Neural progenitor cell (in vitro differentiated cells): ENCODE data around the gene ZFAND3. TPM values are rescaled to one million over a fixed set of nuclear protein-coding genes. Genes with fewer than 3 reads are reported as not detected.

Experiments
- DNase-seq: peaks from one replicate; pipeline ENCODE4 v3.0.0-alpha.2; 2016; ENCODE audit warnings: low spot score
- H2AFZ ChIP-seq: fragments of 200-600 bp; sonication (generic); replicated peaks from 2 replicates; pipeline ENCODE4 v1.6.1; 2016; ENCODE audit warnings: antibody characterized with exemption
- H3F3A ChIP-seq: fragments of 200-600 bp; sonication (generic); 2 replicates; pipeline ENCODE4 v1.6.1; 2016; ENCODE audit warnings: antibody characterized with exemption, low read depth
- H3K27ac ChIP-seq: fragments of 200-600 bp; sonication (generic); 2 replicates; pipeline ENCODE4 v1.5.1; 2016; ENCODE audit warnings: mild to moderate bottlenecking
- H3K27me3 ChIP-seq: fragments of 200-600 bp; sonication (generic); 2 replicates; pipeline ENCODE4 v1.6.1; 2016; ENCODE audit warnings: mild to moderate bottlenecking, moderate library complexity
- H3K36me3 ChIP-seq: fragments of 200-600 bp; sonication (generic); 2 replicates; pipeline ENCODE4 v1.5.1; 2016
- H3K4me1 ChIP-seq: fragments of 200-600 bp; sonication (generic); 2 replicates; pipeline ENCODE4 v1.6.1; 2016; ENCODE audit warnings: mixed run types
- H3K4me2 ChIP-seq: fragments of 200-600 bp; sonication (generic); 2 replicates; pipeline ENCODE4 v1.6.1; 2016
- H3K4me3 ChIP-seq: fragments of 200-600 bp; sonication (generic); 2 replicates; pipeline ENCODE4 v1.5.1; 2016
- H3K79me2 ChIP-seq: fragments of 200-600 bp; sonication (generic); 2 replicates; pipeline ENCODE4 v1.6.1; 2016; ENCODE audit warnings: low read depth
- H3K9ac ChIP-seq: fragments of 200-600 bp; sonication (generic); 2 replicates; pipeline ENCODE4 v1.6.1; 2016
- H3K9me3 ChIP-seq: fragments of 200-600 bp; sonication (generic); 2 replicates; pipeline ENCODE4 v1.5.1; 2016; ENCODE audit warnings: low read depth
- H4K20me1 ChIP-seq: fragments of 200-600 bp; sonication (generic); 2 replicates; pipeline ENCODE4 v1.6.1; 2016; ENCODE audit warnings: low read depth
- H3K27ac Mint-ChIP-seq: 3 replicates; pipeline ENCODE4 v1.8.0; 2021; ENCODE audit warnings: mixed read lengths
- H3K27me3 Mint-ChIP-seq: 2 replicates; pipeline ENCODE4 v1.8.0; 2022; ENCODE audit warnings: low read depth, mild to moderate bottlenecking, inconsistent platforms, moderate library complexity, mixed read lengths; ENCODE audit not compliant: insufficient read depth
- H3K36me3 Mint-ChIP-seq: 3 replicates; pipeline ENCODE4 v1.8.0; 2021; ENCODE audit warnings: mixed read lengths
- H3K4me1 Mint-ChIP-seq: 3 replicates; pipeline ENCODE4 v1.8.0; 2021; ENCODE audit warnings: mixed read lengths
- H3K4me3 Mint-ChIP-seq: 3 replicates; pipeline ENCODE4 v1.8.0; 2021; ENCODE audit warnings: mild to moderate bottlenecking, moderate library complexity, mixed read lengths
- H3K9me3 Mint-ChIP-seq: 3 replicates; pipeline ENCODE4 v1.8.0; 2020; ENCODE audit warnings: mixed read lengths
- CTCF ChIP-seq: fragments of 200-600 bp; sonication (generic); IDR thresholded peaks from 2 replicates; pipeline ENCODE4 v1.5.1; 2017; ENCODE audit warnings: antibody characterized with exemption, mild to moderate bottlenecking
- EZH2 ChIP-seq: fragments of 200-600 bp; sonication (generic); IDR thresholded peaks from 2 replicates; pipeline ENCODE4 v1.6.1; 2017; ENCODE audit warnings: antibody characterized with exemption, mild to moderate bottlenecking, moderate library complexity
- EZH2phosphoT487 ChIP-seq: fragments of 200-600 bp; sonication (generic); IDR thresholded peaks from 2 replicates; pipeline ENCODE4 v1.6.1; 2017; ENCODE audit warnings: antibody characterized with exemption
- total RNA-seq: library from RNA; depleted of rRNA; stranded (reverse); fragments of >200 nt; gene quantifications from 2 replicates; pipeline ENCODE4 v1.2.3, GENCODE V29; 2015; ENCODE audit warnings: low replicate concordance

ZFAND3 gene
- total RNA-seq, 1 donor from 2014 or later: 24.3 TPM

- Histone ChIP-seq H3K27me3 (no peaks in the 10 kb centered on the region), H3K9me3 (no peaks in the 10 kb centered on the region), H3K79me2 (peaks cover 7% of the 10 kb centered on the region), H3K4me2 (no peak overlapping the region), H3K27ac (no peak overlapping the region), H3K4me3 (no peak overlapping the region), H2AFZ (no peak overlapping the region), H3K9ac (no peak overlapping the region), H3K36me3 (no peaks in the 10 kb centered on the region), H3F3A (no peaks in the 10 kb centered on the region), H3K4me1 (no peaks in the 10 kb centered on the region), H4K20me1 (peaks cover 5% of the 10 kb centered on the region)
- Mint-ChIP-seq H3K4me3 (no peak overlapping the region), H3K4me1 (no peaks in the 10 kb centered on the region), H3K9me3 (no peaks in the 10 kb centered on the region), H3K27me3 (no peaks in the 10 kb centered on the region), H3K27ac (no peak overlapping the region), H3K36me3 (peaks cover 6% of the 10 kb centered on the region)
- no peak for DNase-seq
- TF ChIP-seq EZH2 (no peak), CTCF (no peak), EZH2phosphoT487 (no peak)
Observed at GRCh38 chr6:38100380-38100779, 280.9 kb downstream of the ZFAND3 start.

- no peak overlapping the region for H3K27ac Mint-ChIP-seq
- H3K4me3 Mint-ChIP-seq: no peak overlapping the region
Observed at GRCh38 chr6:38103921-38104320, 284.4 kb downstream of the ZFAND3 start.

GRCh38 chr6:38105066-38105465, 285.5 kb downstream of the ZFAND3 start:
- Histone ChIP-seq H3K4me3 (no peak overlapping the region), H3K9ac (no peak overlapping the region), H3K79me2 (peaks cover 8% of the 10 kb centered on the region), H3K36me3 (no peaks in the 10 kb centered on the region), H3K27me3 (no peaks in the 10 kb centered on the region), H4K20me1 (peaks cover 4% of the 10 kb centered on the region), H3K27ac (no peak overlapping the region), H3K4me1 (peaks cover under 1% of the 10 kb centered on the region), H3K4me2 (no peak overlapping the region), H3F3A (no peaks in the 10 kb centered on the region), H3K9me3 (no peaks in the 10 kb centered on the region), H2AFZ (no peak overlapping the region)
- Mint-ChIP-seq H3K4me1 (peaks cover 1% of the 10 kb centered on the region), H3K9me3 (no peaks in the 10 kb centered on the region), H3K27me3 (no peaks in the 10 kb centered on the region), H3K27ac (no peak overlapping the region), H3K36me3 (peaks cover 12% of the 10 kb centered on the region), H3K4me3 (no peak overlapping the region)
- TF ChIP-seq CTCF (no peak), EZH2 (no peak), EZH2phosphoT487 (no peak)
- no peak for DNase-seq

More at GRCh38 chr6:38103921-38104320, 284.4 kb downstream of the ZFAND3 start:
- TF ChIP-seq EZH2: no peak
- TF ChIP-seq EZH2phosphoT487: no peak
- no peak for TF ChIP-seq CTCF
- H3K79me2 ChIP-seq: peaks cover 8% of the 10 kb centered on the region
- no peaks in the 10 kb centered on the region for H3K9me3 ChIP-seq
- H3K27me3 ChIP-seq: no peaks in the 10 kb centered on the region
- no peak overlapping the region for H3K9ac ChIP-seq
- Mint-ChIP-seq H3K9me3 (no peaks in the 10 kb centered on the region), H3K27me3 (no peaks in the 10 kb centered on the region), H3K36me3 (peaks cover 12% of the 10 kb centered on the region), H3K4me1 (no peaks in the 10 kb centered on the region)
- no peaks in the 10 kb centered on the region for H3K4me1 ChIP-seq
- no peak overlapping the region for H3K27ac ChIP-seq
- no peaks in the 10 kb centered on the region for H3K36me3 ChIP-seq
- H3K4me3 ChIP-seq: no peak overlapping the region
- H3F3A ChIP-seq: no peaks in the 10 kb centered on the region
- H2AFZ ChIP-seq: no peak overlapping the region
- H3K4me2 ChIP-seq: no peak overlapping the region
- H4K20me1 ChIP-seq: no peaks in the 10 kb centered on the region
- DNase-seq: no peak
